Endothelial cell of umbilical vein (primary cell): ENCODE measurements around the gene ALOXE3. TPM values are rescaled to one million over a fixed set of nuclear protein-coding genes. Genes with fewer than 3 reads are reported as not detected.

Experiments used
- BruUV-seq: library from RNA; stranded (reverse); fragments of 400-500 nt; replicated peaks from 2 replicates; lab custom pipeline; 2021; lab: Mats Ljungman, UMichigan
- CTCF ChIA-PET: fragments of 300-600, 350-600 bp; sonication (Branson Sonifier 250); formaldehyde crosslinking; loops from one replicate; lab custom pipeline; 2021; ENCODE audit warnings: antibody characterized with exemption, inconsistent platforms; lab: Charles Lee
- POLR2A ChIA-PET: fragments of 300-600, 350-600 bp; sonication (Branson Sonifier 250); formaldehyde crosslinking; loops from one replicate; lab custom pipeline; 2021; ENCODE audit warnings: antibody characterized with exemption, inconsistent platforms; lab: Charles Lee
- DNase-seq: peaks from one replicate; pipeline ENCODE4 v3.0.0-alpha.2; 2011; ENCODE audit warnings: low read depth, low spot score
- FAIRE-seq: peaks from 2 replicates; lab custom pipeline; 2011; peaks lifted over from hg19 to GRCh38; lab: Jason Lieb, UNC
- H2AFZ ChIP-seq: 2 replicates; pipeline ENCODE4 v1.6.0; 2012; ENCODE audit warnings: low read depth, low read length, control low read depth, inconsistent platforms
- H3K27ac ChIP-seq: 2 replicates; pipeline ENCODE4 v1.5.1; 2011; ENCODE audit warnings: low read depth, mild to moderate bottlenecking, control low read depth, low read length, moderate library complexity; ENCODE audit not compliant: insufficient read depth
- H3K27me3 ChIP-seq, 2 experiments: 2 replicates each; pipeline versions ENCODE4 v1.6.0 to v1.6.1; 2011; ENCODE audit warnings: low read length in 2 of 2, mixed read lengths in 1 of 2; ENCODE audit not compliant: control insufficient read depth in 2 of 2, insufficient read depth in 2 of 2
- H3K36me3 ChIP-seq, 2 experiments: 2 replicates in 1 of 2; 3 replicates in 1 of 2; pipeline ENCODE4 v1.5.1; 2011; ENCODE audit warnings: low read length in 2 of 2, mild to moderate bottlenecking in 1 of 2, moderate library complexity in 1 of 2; ENCODE audit not compliant: control insufficient read depth in 2 of 2, insufficient read depth in 2 of 2; ENCODE audit errors: extremely low read depth in 1 of 2
- H3K4me1 ChIP-seq: 3 replicates; pipeline ENCODE4 v1.5.1; 2011; ENCODE audit warnings: mild to moderate bottlenecking, low read length; ENCODE audit not compliant: control insufficient read depth, insufficient read depth; ENCODE audit errors: extremely low read depth
- H3K4me2 ChIP-seq: 2 replicates; pipeline ENCODE4 v1.6.1; 2011; ENCODE audit warnings: low read length, control low read depth, mixed read lengths; ENCODE audit not compliant: insufficient read depth
- H3K4me3 ChIP-seq, 3 experiments: fragments of 200-600 bp in 1 of 3; sonication (generic), shearing (Covaris generic) in 1 of 3; replicated peaks in 1 of 3; 2 replicates each; pipeline ENCODE4 v1.5.1; 2011 to 2016; ENCODE audit warnings: control low read depth in 3 of 3, low read length in 3 of 3, mild to moderate bottlenecking in 2 of 3, inconsistent platforms in 1 of 3, low read depth in 1 of 3, moderate library complexity in 1 of 3; ENCODE audit not compliant: insufficient read depth in 1 of 3
- H3K79me2 ChIP-seq: 2 replicates; pipeline ENCODE4 v1.6.0; 2012; ENCODE audit warnings: low read length, inconsistent platforms; ENCODE audit not compliant: control insufficient read depth, insufficient read depth
- H3K9ac ChIP-seq: replicated peaks from 2 replicates; pipeline ENCODE3; 2011; ENCODE audit warnings: low read length, control low read depth; ENCODE audit not compliant: insufficient read depth; ENCODE audit errors: extremely low read depth
- H3K9me1 ChIP-seq: replicated peaks from 3 replicates; pipeline ENCODE4 v1.6.0; 2011; ENCODE audit warnings: mild to moderate bottlenecking, low read length; ENCODE audit not compliant: control insufficient read depth, insufficient read depth; ENCODE audit errors: extremely low read depth
- H3K9me3 ChIP-seq: replicated peaks from 2 replicates; pipeline ENCODE4 v1.5.1; 2012; ENCODE audit warnings: low read length, inconsistent platforms; ENCODE audit not compliant: control insufficient read depth, insufficient read depth
- H4K20me1 ChIP-seq: replicated peaks from 2 replicates; pipeline ENCODE3; 2011; ENCODE audit warnings: mild to moderate bottlenecking, low read length; ENCODE audit not compliant: control insufficient read depth, insufficient read depth; ENCODE audit errors: extremely low read depth
- GATA2 ChIP-seq: IDR thresholded peaks from 2 replicates; pipeline ENCODE4 v1.7.0; 2011; ENCODE audit warnings: low read depth, mild to moderate bottlenecking, moderate library complexity, mixed read lengths, low read length; ENCODE audit not compliant: insufficient read length, insufficient read depth
- JUN ChIP-seq: IDR thresholded peaks from 2 replicates; pipeline ENCODE4 v1.6.1; 2011; ENCODE audit warnings: borderline replicate concordance, low read depth; ENCODE audit not compliant: insufficient read length, insufficient read depth
- POLR2A ChIP-seq: IDR thresholded peaks from 2 replicates; pipeline ENCODE4 v1.6.1; 2012; ENCODE audit warnings: low read depth, mild to moderate bottlenecking, control low read depth, low read length
- dilution Hi-C: fragments of 300-500 bp; cut with MboI; formaldehyde crosslinking; loops from one replicate; pipeline ENCODE4 v1.15.0; 2019; ENCODE audit warnings: low sequenced_read_pairs; ENCODE audit not compliant: extremely low pct_ligation_motif_present
- intact Hi-C: fragments of 100-400 bp; cut with micrococcal nuclease; formaldehyde crosslinking; loops from one replicate; pipeline ENCODE4 v1.10.0; 2022
- polyA plus RNA-seq, 4 experiments: library from polyadenylated mRNA; depleted of rRNA in 3 of 4; stranded (reverse) in 3 of 4; unstranded in 1 of 4; fragments of >200 nt; gene quantifications; 2 replicates each; pipeline versions ENCODE4 v1.2.1 to v1.2.3, GENCODE V29; 2011 to 2012; ENCODE audit warnings: missing spikeins in 1 of 4
- total RNA-seq: library from RNA; stranded (reverse); gene quantifications from 2 replicates; pipeline ENCODE4 v1.2.3, GENCODE V29; 2021

ALOXE3 gene
- total and polyA plus RNA-seq, 2 donors (not counting 3 experiments of a cell fraction or from before 2014, with no cell fraction given) = 0.01 TPM; not detected in 1

DNA sequence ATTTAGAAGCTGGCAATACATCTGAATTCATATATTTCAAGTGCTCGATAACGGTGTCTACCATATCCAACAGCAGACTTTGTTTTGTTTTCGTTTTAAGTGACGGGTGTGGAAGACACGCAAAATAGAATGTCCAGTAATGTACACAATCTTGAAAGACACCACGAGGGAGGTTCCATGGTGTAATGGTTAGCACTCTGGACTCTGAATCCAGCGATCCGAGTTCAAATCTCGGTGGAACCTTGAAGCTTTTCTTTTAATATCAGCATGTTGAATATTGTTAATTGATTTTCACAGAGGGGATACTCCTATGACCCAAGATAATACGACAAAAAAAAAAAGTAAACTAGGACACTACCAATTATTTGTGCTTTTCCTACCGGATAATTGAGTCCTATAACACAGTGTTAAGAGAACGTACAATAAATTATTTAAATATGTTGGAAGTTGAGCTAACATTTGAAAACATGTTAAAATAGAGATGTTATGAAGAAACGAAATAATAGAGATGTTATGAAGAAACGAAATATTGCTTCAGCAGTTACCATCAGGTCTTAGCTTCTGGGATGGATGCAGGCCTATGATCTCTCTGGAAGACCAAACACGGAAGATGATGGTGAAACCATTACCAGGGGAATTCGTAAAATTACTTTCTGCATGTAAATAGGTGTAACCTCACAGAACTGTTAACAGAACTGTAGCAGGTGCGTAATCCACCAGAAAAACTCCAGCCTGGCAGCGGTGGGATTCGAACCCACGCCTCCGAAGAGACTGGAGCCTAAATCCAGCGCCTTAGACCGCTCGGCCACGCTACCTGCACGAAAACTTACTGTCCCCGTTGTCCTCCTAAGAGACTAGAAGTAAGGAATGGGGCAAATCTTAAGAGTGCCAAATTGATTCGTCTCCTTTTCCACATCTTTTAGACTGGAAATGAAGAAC, 1.5 kb upstream of the ALOXE3 start:
- H3K27ac ChIP-seq = peak overlapping the region; percentile 18
- H3K36me3 ChIP-seq = no peaks in the 10 kb centered on the region
- no peaks in the 10 kb centered on the region for H3K79me2 ChIP-seq
- POLR2A ChIA-PET = interaction anchor here (1.0 to 2.7 kb wide), 2 partner anchors 39 to 53 kb away, joined by 3 to 16 read pairs; no protein-coding TSS in a partner anchor
- FAIRE-seq = peak; percentile 95
- no peaks in the 10 kb centered on the region for H3K9me1 ChIP-seq
- no TSS peak for BruUV-seq
- intact Hi-C loops (loop anchor here (1.0 to 5.0 kb wide), 7 partner anchors 34 to 278 kb away; partner anchors contain the start of gene CTC1), dilution Hi-C loops (no loop called here)
- H3K4me2 ChIP-seq = peak overlapping the region; percentile 63
- CTCF ChIA-PET = interaction anchor here (0.8 to 6.8 kb wide), 32 partner anchors 10 to 175 kb away, joined by 3 to 51 read pairs (median 5); partner anchors contain the start of genes ALOX12B, BORCS6 and SLC25A35
- no peaks in the 10 kb centered on the region for H3K9me3 ChIP-seq
- peak overlapping the region; percentile 54 for H3K9ac ChIP-seq
- H3K4me3 ChIP-seq = peak overlapping the region; percentile 51 to 88 (median 79)
- peaks cover 39% of the 10 kb centered on the region for H3K4me1 ChIP-seq
- TF ChIP-seq GATA2 (peak; percentile 34), POLR2A (no peak), JUN (no peak)
- peaks cover 29 to 36% of the 10 kb centered on the region in 2 experiments for H3K27me3 ChIP-seq
- peaks cover 3% of the 10 kb centered on the region for H4K20me1 ChIP-seq
- H2AFZ ChIP-seq = peak overlapping the region; percentile 8
- DNase-seq = peak; percentile 96
